Ishikawa (cell line): ENCODE data around the gene PYGO1.
A peak's percentile ranks its signal among the peaks of the same experiment; 100 is the strongest.

Experiments used
- CEBPB ChIP-seq: IDR thresholded peaks from 2 replicates; pipeline ENCODE4 v1.6.1; 2012
- CREB1 ChIP-seq: IDR thresholded peaks from 2 replicates; pipeline ENCODE4 v1.6.1; 2012; ENCODE audit warnings: low read depth
- EGR1 ChIP-seq: IDR thresholded peaks from 2 replicates; pipeline ENCODE4 v1.6.1; 2012
- EP300 ChIP-seq: IDR thresholded peaks from 2 replicates; pipeline ENCODE4 v1.6.1; 2012; ENCODE audit warnings: borderline replicate concordance
- FOXM1 ChIP-seq: IDR thresholded peaks from 2 replicates; pipeline ENCODE4 v1.6.1; 2012; ENCODE audit warnings: low read depth, borderline replicate concordance
- MAX ChIP-seq: IDR thresholded peaks from 2 replicates; pipeline ENCODE4 v1.6.1; 2012
- NFIC ChIP-seq: IDR thresholded peaks from 2 replicates; pipeline ENCODE4 v1.6.1; 2012
- RAD21 ChIP-seq: IDR thresholded peaks from 2 replicates; pipeline ENCODE4 v1.6.1; 2012; ENCODE audit warnings: low read depth
- REST ChIP-seq: IDR thresholded peaks from 2 replicates; pipeline ENCODE4 v1.6.1; 2012; ENCODE audit warnings: low read depth, mild to moderate bottlenecking
- TAF1 ChIP-seq: IDR thresholded peaks from 2 replicates; pipeline ENCODE4 v1.6.1; 2012; ENCODE audit warnings: low read depth, mild to moderate bottlenecking
- TCF12 ChIP-seq: IDR thresholded peaks from 2 replicates; pipeline ENCODE4 v1.6.1; 2012; ENCODE audit warnings: low read depth
- TEAD4 ChIP-seq: IDR thresholded peaks from 2 replicates; pipeline ENCODE4 v1.6.1; 2012
- USF1 ChIP-seq: IDR thresholded peaks from 2 replicates; pipeline ENCODE4 v1.6.1; 2012
- YY1 ChIP-seq: IDR thresholded peaks from 2 replicates; pipeline ENCODE4 v1.6.1; 2012; ENCODE audit warnings: low read depth
- ZBTB7A ChIP-seq: IDR thresholded peaks from 2 replicates; pipeline ENCODE4 v1.6.1; 2012; ENCODE audit warnings: low read depth

PYGO1 gene

GRCh38 chr15:55526559-55527036 is 61.5 kb downstream of the PYGO1 start:
- TF ChIP-seq YY1 = peak; percentile 45; the same call in 1 of the 2 replicates
- no peak for TF ChIP-seq TEAD4
- no peak for TF ChIP-seq REST
- TF ChIP-seq CEBPB = no peak
- no peak for TF ChIP-seq NFIC
- TF ChIP-seq EGR1 = no peak
- no peak for TF ChIP-seq CREB1
- no peak for TF ChIP-seq FOXM1
- TF ChIP-seq RAD21 = peak; percentile 70
- TF ChIP-seq MAX = peak; percentile 98
- TF ChIP-seq ZBTB7A = no peak
- TF ChIP-seq TCF12 = no peak
- no peak for TF ChIP-seq EP300
- TF ChIP-seq TAF1 = no peak
- TF ChIP-seq USF1 = peak; percentile 87

GRCh38 chr15:55522742-55523450 is 65.2 kb downstream of the PYGO1 start:
- TF ChIP-seq TEAD4 = no peak
- no peak for TF ChIP-seq CEBPB
- no peak for TF ChIP-seq NFIC
- TF ChIP-seq MAX = no peak
- no peak for TF ChIP-seq TAF1
- no peak for TF ChIP-seq TCF12
- no peak for TF ChIP-seq ZBTB7A
- TF ChIP-seq FOXM1 = no peak
- no peak for TF ChIP-seq CREB1
- no peak for TF ChIP-seq USF1

- no peak for TF ChIP-seq REST
- no peak for TF ChIP-seq FOXM1
- TF ChIP-seq USF1 = no peak
- no peak for TF ChIP-seq NFIC
- no peak for TF ChIP-seq CREB1
- no peak for TF ChIP-seq EGR1
- no peak for TF ChIP-seq TEAD4
- TF ChIP-seq TCF12 = no peak
- no peak for TF ChIP-seq RAD21
- TF ChIP-seq TAF1 = no peak
- TF ChIP-seq MAX = no peak
- TF ChIP-seq CEBPB = no peak
Measured at GRCh38 chr15:55518641-55519040, 69.5 kb downstream of the PYGO1 start.

- TF ChIP-seq RAD21 (no peak), YY1 (no peak), EP300 (no peak), TCF12 (no peak), EGR1 (no peak), TAF1 (no peak), FOXM1 (no peak), CEBPB (no peak), MAX (no peak), ZBTB7A (no peak), CREB1 (no peak), REST (no peak), USF1 (no peak)
Measured at GRCh38 chr15:55518009-55518408, 70.1 kb downstream of the PYGO1 start.
